Common myeloid progenitor, CD34-positive (primary cell): ENCODE data around the gene TIMM29.

Source experiments
- CTCF ChIA-PET: fragments of 350-600 bp; sonication (Branson Sonifier 250); formaldehyde crosslinking; loops from one replicate; lab custom pipeline; 2021; ENCODE audit warnings: antibody characterized with exemption; lab: Charles Lee
- POLR2A ChIA-PET: fragments of 350-600 bp; sonication (Branson Sonifier 250); formaldehyde crosslinking; loops from one replicate; lab custom pipeline; 2021; ENCODE audit warnings: antibody characterized with exemption; lab: Charles Lee
- DNase-seq, 3 donors: peaks; one replicate each; pipeline versions ENCODE4 v3.0.0 to v3.0.0-alpha.2; 2013
- H3K27ac ChIP-seq, 2 experiments: 1 replicate in 1 of 2; 2 replicates in 1 of 2; pipeline ENCODE4 v1.7.0; 2013; ENCODE audit warnings: inconsistent platforms in 2 of 2, low read length in 2 of 2, mild to moderate bottlenecking in 2 of 2, low read depth in 1 of 2, moderate library complexity in 1 of 2; ENCODE audit not compliant: severe bottlenecking in 2 of 2, insufficient read depth in 1 of 2, poor library complexity in 1 of 2
- H3K27me3 ChIP-seq, 5 experiments: replicated peaks in 2 of 5; 1 replicate in 3 of 5; 2 replicates in 2 of 5; pipeline versions ENCODE4 v1.6.1 to v1.7.0; 2013; ENCODE audit warnings: low read length in 4 of 5, mild to moderate bottlenecking in 2 of 5, moderate library complexity in 2 of 5, inconsistent platforms in 1 of 5; ENCODE audit not compliant: insufficient read depth in 5 of 5, control insufficient read depth in 4 of 5
- H3K36me3 ChIP-seq, 4 experiments: 1 replicate in 2 of 4; 2 replicates in 2 of 4; pipeline versions ENCODE4 v1.6.1 to v1.7.0; 2013; ENCODE audit warnings: low read length in 3 of 4, control low read depth in 1 of 4, mild to moderate bottlenecking in 1 of 4; ENCODE audit not compliant: control insufficient read depth in 4 of 4, insufficient read depth in 4 of 4
- H3K4me1 ChIP-seq, 4 experiments: 1 replicate in 3 of 4; 2 replicates in 1 of 4; pipeline versions ENCODE4 v1.6.1 to v1.7.1; 2013; ENCODE audit warnings: low read length in 3 of 4, mild to moderate bottlenecking in 3 of 4, control low read depth in 1 of 4, inconsistent platforms in 1 of 4, moderate library complexity in 1 of 4; ENCODE audit not compliant: control insufficient read depth in 4 of 4, insufficient read depth in 4 of 4; ENCODE audit errors: control extremely low read depth in 1 of 4
- H3K4me3 ChIP-seq, 7 experiments: 1 replicate in 4 of 7; 2 replicates in 3 of 7; pipeline versions ENCODE4 v1.5.1 to v1.7.0; 2013; ENCODE audit warnings: mild to moderate bottlenecking in 7 of 7, low read length in 6 of 7, moderate library complexity in 6 of 7, inconsistent platforms in 2 of 7, low read depth in 2 of 7, control low read depth in 1 of 7; ENCODE audit not compliant: insufficient read depth in 4 of 7, control insufficient read depth in 1 of 7; ENCODE audit errors: extremely low read depth in 1 of 7
- H3K9me3 ChIP-seq, 5 experiments: 1 replicate in 4 of 5; 2 replicates in 1 of 5; pipeline versions ENCODE4 v1.6.1 to v1.7.1; 2013; ENCODE audit warnings: low read length in 4 of 5, mild to moderate bottlenecking in 2 of 5, inconsistent platforms in 1 of 5, low read depth in 1 of 5, moderate library complexity in 1 of 5; ENCODE audit not compliant: control insufficient read depth in 4 of 5, insufficient read depth in 2 of 5; ENCODE audit errors: control extremely low read depth in 1 of 5
- WGBS: methylation state at CpG from one replicate; pipeline ENCODE4 v1.1.5; 2013; ENCODE audit not compliant: insufficient coverage; 5-methylcytosine and 5-hydroxymethylcytosine counted together

TIMM29 gene

DNA sequence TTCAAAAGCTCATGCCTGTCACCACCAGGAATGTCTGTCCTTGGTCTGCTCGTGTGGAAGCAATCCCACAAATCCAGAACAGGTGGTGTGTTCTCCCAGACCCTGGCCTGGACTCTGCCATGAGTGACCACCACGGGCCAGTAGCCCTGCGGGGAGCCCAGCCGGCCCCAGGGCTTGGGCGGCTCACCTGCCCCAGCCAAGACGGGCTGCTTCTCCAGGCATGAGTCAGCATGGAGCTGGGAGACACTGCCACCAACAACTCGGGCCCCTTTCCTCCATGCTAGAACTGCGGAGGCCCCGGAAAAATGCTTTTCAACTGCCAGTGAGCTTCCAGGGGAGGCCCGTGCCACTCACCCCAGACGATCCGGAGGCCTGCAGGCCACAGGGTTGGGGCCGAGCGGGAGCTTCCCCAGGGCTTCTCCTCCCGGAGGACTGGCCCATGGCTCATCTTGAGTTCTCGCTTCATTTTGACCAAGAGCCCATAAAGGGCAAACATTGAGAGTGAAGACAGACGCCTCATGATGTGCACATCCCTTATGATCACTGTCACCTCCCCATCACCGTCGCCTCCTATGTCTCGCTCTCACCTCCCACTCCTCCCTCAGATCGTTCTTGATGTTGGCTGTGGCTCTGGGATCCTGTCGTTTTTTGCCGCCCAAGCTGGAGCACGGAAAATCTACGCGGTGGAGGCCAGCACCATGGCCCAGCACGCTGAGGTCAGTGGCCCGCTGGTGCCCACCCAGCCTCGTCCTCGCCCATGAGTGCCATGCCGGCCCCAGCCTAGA, 16.8 kb upstream of the TIMM29 start:
- no peaks in the 10 kb centered on the region for H3K9me3 ChIP-seq
- H3K4me1 ChIP-seq = no peaks in the 10 kb centered on the region
- CTCF ChIA-PET = interaction anchor here (1.0 kb wide), 1 partner anchor 30 kb away, joined by 3 read pairs; no protein-coding TSS in a partner anchor
- no peak overlapping the region for H3K27ac ChIP-seq
- H3K27me3 ChIP-seq = no peaks in the 10 kb centered on the region
- DNase-seq = no peak
- POLR2A ChIA-PET = no interaction called here
- peaks cover 7 to 70% (median 42%) of the 10 kb centered on the region in 4 experiments for H3K36me3 ChIP-seq
- WGBS = 99% methylated on average over 30 of the region's 31 CpGs
- no peak overlapping the region for H3K4me3 ChIP-seq

DNA sequence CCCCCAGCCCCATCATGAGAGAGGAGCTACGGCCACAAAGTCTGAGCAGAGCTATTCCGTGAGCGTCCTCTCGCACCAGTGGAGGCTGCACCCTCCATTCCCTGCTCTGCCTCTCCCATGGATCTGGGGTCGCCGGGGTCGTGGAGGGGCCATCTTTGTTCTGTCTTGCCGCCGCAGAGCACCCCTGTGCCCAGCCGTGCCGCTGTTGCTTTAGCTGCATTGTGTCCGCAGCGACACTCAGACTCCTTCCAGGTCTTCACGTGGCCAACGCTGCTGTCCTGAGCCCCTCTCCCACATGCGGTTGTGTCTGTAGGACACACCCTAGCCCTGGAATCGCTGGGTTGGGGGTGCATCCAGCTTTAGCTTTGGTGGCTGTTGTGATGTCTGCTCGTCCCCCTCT, 16.0 kb upstream of the TIMM29 start:
- H3K27me3 ChIP-seq = no peaks in the 10 kb centered on the region
- no peak overlapping the region for H3K27ac ChIP-seq
- H3K36me3 ChIP-seq = peaks cover 8 to 69% (median 39%) of the 10 kb centered on the region in 4 experiments
- DNase-seq = no peak
- WGBS = 97% methylated on average over 18 of the region's 18 CpGs
- H3K4me1 ChIP-seq = no peaks in the 10 kb centered on the region
- H3K4me3 ChIP-seq = no peak overlapping the region
- CTCF ChIA-PET = interaction anchor here (0.9 to 1.4 kb wide), 3 partner anchors 12 to 29 kb away, joined by 3 to 5 read pairs (median 3); no protein-coding TSS in a partner anchor
- H3K9me3 ChIP-seq = no peaks in the 10 kb centered on the region
- POLR2A ChIA-PET = no interaction called here

DNA sequence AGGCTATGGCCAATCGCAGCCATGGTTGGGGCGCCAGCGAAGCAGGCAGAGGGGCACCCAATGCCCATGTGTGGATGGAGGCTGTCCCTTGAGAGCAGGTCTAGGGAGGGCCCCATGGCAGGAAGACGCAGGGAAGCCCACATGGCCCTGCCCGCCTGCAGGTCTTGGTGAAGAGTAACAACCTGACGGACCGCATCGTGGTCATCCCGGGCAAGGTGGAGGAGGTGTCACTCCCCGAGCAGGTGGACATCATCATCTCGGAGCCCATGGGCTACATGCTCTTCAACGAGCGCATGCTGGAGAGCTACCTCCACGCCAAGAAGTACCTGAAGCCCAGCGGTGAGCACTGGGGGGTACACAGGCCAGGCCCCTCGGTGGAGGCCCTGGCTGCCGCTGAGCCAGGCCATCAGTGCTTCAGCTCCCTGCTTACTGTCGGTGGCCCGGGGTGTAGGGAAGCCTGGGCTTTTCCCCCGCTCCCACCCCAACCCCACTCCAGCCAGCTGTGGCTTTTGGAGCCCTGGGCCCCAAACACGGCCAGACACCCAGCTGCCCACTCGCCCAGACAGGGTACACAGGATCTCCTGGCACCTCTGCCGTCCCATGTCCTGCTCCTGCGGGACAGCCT, 14.8 kb upstream of the TIMM29 start:
- no peak overlapping the region for H3K27ac ChIP-seq
- 96% methylated on average over 24 of the region's 24 CpGs for WGBS
- no peaks in the 10 kb centered on the region for H3K27me3 ChIP-seq

DNA sequence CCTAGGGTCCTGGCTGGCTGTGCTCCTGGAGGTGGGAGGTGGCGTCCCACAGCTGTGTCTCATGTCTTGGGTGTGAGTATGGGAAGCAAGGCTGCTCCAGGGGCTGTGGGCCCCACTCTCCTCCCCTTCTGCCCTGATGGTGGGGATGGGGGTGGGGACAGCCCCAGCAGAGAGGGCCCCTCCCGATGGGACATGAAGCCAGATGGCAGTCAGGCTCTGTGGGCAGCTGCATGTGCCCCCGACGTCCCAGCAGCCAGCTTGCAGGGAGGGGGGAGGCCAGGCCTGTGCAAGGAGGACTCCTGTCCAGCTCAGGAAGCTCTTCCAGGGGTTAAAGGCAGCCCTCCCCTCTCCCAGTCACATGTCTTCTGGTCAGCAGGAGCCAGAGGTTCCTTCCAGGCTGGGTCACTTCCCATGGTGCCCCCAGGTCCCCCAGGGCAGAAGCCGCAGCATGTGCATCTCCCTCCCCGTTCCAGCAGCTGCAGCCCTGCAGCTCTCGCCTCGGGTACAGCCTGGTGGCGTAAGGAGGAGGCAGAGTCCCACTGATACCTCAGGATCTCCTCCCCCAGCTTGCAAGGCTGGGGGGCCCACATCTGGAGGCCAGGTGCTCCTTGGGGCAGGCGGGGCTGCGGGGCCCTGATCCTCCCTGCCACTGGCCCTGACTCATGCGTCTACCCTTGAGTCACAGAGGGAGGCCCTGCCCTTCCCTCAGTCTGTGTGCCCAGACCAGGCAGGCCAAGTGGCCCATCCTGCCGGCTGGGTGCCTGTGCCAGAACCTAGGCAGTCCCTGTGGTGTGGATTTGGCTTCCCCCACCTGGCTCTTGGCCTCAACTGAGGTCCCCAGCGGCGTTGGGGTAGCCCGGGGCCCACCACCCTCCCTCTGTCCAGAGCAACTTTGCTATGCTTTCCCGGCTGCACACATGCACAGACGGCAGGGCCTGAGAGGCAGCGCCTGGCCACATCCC, 13.2 kb upstream of the TIMM29 start:
- H3K36me3 ChIP-seq = peaks cover 8 to 67% (median 39%) of the 10 kb centered on the region in 4 experiments
- WGBS = 95% methylated on average over 16 of the region's 19 CpGs

More for the DNA sequence above, 14.8 kb upstream of the TIMM29 start:
- POLR2A ChIA-PET = interaction anchor here (1.1 kb wide), 1 partner anchor 78 kb away, joined by 3 read pairs; the partner anchor contains the start of gene TMED1
- CTCF ChIA-PET = interaction anchor here (1.4 kb wide), 1 partner anchor 14 kb away, joined by 5 read pairs; no protein-coding TSS in a partner anchor
- H3K9me3 ChIP-seq = no peaks in the 10 kb centered on the region
- no peak for DNase-seq
- H3K36me3 ChIP-seq = peaks cover 8 to 61% (median 34%) of the 10 kb centered on the region in 4 experiments
- no peak overlapping the region for H3K4me3 ChIP-seq
- no peaks in the 10 kb centered on the region for H3K4me1 ChIP-seq

DNA sequence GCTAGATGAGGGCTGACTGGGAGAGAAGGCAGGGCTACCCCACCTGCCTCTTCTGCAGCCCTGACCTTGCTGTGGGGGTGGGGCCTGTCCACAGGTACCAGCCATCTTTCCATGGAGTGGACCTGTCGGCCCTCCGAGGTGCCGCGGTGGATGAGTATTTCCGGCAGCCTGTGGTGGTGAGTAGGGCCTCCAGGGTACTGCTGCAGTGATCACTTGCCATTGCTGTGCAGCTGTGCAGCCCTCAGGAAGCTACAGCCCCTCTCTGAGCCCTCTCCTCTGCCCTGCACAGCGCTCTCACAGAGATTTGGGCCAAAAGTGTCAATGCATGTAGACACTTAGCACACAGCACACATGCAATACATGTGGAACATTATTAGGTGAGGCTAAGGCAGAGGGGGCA, 12.0 kb upstream of the TIMM29 start:
- POLR2A ChIA-PET = no interaction called here
- DNase-seq = no peak
- CTCF ChIA-PET = interaction anchor here (0.9 kb wide), 1 partner anchor 20 kb away, joined by 5 read pairs; no protein-coding TSS in a partner anchor
- Histone ChIP-seq H3K9me3 (no peaks in the 10 kb centered on the region), H3K36me3 (peaks cover 8 to 73% (median 42%) of the 10 kb centered on the region in 4 experiments), H3K4me1 (no peaks in the 10 kb centered on the region), H3K27me3 (no peaks in the 10 kb centered on the region), H3K4me3 (no peak overlapping the region), H3K27ac (no peak overlapping the region)
- WGBS = 100% methylated on average over 5 of the region's 6 CpGs

More for the DNA sequence above, 13.2 kb upstream of the TIMM29 start:
- CTCF ChIA-PET = interaction anchor here (0.9 kb wide), 1 partner anchor 21 kb away, joined by 5 read pairs; no protein-coding TSS in a partner anchor
- H3K9me3 ChIP-seq = no peaks in the 10 kb centered on the region
- H3K27me3 ChIP-seq = no peaks in the 10 kb centered on the region
- POLR2A ChIA-PET = interaction anchor here (1.1 kb wide), 1 partner anchor 80 kb away, joined by 3 read pairs; the partner anchor contains the start of gene TMED1
- H3K4me1 ChIP-seq = no peaks in the 10 kb centered on the region
- H3K4me3 ChIP-seq = no peak overlapping the region
- no peak overlapping the region for H3K27ac ChIP-seq
- no peak for DNase-seq

DNA sequence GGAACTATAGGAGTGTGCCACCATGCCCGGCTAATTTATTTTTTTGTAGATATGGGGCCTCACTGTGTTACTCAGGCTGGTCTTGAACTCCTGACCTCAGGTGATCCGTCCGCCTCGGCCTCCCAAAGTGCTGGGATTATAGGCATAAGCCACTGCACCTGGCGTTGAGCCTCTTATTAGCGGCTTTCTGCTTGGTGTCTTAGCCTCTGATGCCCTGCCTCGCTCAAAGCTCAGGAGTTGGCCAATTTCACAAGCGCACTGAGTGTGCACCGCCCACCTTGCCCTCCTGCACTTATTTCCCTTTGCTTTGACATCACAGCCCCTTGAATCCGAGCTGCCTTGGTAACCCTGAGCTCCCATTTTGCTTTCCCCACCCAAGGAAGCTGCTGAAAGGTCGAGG, 10.3 kb upstream of the TIMM29 start:
- Histone ChIP-seq H3K27ac (no peak overlapping the region), H3K27me3 (no peaks in the 10 kb centered on the region), H3K4me1 (no peaks in the 10 kb centered on the region), H3K36me3 (peaks cover 8 to 76% (median 47%) of the 10 kb centered on the region in 4 experiments), H3K9me3 (no peaks in the 10 kb centered on the region), H3K4me3 (no peak overlapping the region)
- POLR2A ChIA-PET = no interaction called here
- CTCF ChIA-PET = interaction anchor here (1.2 kb wide), 1 partner anchor 41 kb away, joined by 3 read pairs; no protein-coding TSS in a partner anchor
- 92% methylated on average over 11 of the region's 11 CpGs for WGBS
- DNase-seq = no peak
